ENCODE results near the gene KRTAP5-1.

DNA sequence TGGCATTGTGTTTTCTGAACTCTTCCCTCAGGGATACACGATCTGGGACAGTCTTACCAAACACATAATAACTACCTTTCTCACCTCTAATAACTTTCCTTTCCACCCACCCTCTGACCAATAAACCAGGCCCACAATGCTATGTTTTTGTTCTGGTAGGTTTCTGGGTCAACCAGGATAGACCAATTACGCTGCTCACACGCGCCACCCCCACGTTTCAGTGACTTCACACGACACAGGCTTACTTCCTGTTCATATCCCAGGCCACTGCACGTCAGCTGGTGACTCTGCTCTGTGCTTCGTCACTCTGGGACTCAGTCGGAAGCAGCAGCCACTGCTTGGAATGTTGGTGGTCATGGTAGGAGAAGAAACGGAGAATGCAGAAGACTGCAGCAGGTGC lies 34.4 kb upstream of the KRTAP5-1 start:
- TF ChIP-seq, protein P1, sequence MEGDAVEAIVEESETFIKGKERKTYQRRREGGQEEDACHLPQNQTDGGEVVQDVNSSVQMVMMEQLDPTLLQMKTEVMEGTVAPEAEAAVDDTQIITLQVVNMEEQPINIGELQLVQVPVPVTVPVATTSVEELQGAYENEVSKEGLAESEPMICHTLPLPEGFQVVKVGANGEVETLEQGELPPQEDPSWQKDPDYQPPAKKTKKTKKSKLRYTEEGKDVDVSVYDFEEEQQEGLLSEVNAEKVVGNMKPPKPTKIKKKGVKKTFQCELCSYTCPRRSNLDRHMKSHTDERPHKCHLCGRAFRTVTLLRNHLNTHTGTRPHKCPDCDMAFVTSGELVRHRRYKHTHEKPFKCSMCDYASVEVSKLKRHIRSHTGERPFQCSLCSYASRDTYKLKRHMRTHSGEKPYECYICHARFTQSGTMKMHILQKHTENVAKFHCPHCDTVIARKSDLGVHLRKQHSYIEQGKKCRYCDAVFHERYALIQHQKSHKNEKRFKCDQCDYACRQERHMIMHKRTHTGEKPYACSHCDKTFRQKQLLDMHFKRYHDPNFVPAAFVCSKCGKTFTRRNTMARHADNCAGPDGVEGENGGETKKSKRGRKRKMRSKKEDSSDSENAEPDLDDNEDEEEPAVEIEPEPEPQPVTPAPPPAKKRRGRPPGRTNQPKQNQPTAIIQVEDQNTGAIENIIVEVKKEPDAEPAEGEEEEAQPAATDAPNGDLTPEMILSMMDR (IDR thresholded peaks at IDR 0.05; ENCODE audit: insufficient read depth, low read length, poor library complexity, severe bottlenecking), result no peak
- TF ChIP-seq EZH2phosphoT487 (conservative IDR thresholded peaks at IDR 0.05; ENCODE audit: low read length), result no peak
